ENCODE measurements around the gene SEPHS1. TPM values are rescaled to one million over a fixed set of nuclear protein-coding genes. Genes with fewer than 3 reads are reported as not detected.
"Not testable (repeated sequence)": the region's sequence is repeated elsewhere in the genome, so short reads cannot be mapped to it uniquely, and the experiment has no call there.

Gene SEPHS1
- total RNA-seq, 1 donor from 2014 or later = 42.9 TPM

GRCh38 chr10:13360587-13360986, 12.5 kb upstream of the SEPHS1 start:
- DNase-seq (ENCODE audit: low read depth) = no peak

- DNase-seq (ENCODE audit: low read depth) = no peak
Measured at GRCh38 chr10:13356392-13356791, 8.3 kb upstream of the SEPHS1 start.

- DNase-seq (ENCODE audit: low read depth) = no peak
Measured at GRCh38 chr10:13354783-13355182, 6.7 kb upstream of the SEPHS1 start.

- DNase-seq (ENCODE audit: low read depth) = no peak
Measured at GRCh38 chr10:13352519-13352918, 4.4 kb upstream of the SEPHS1 start.

GRCh38 chr10:13351340-13351915, 3.3 kb upstream of the SEPHS1 start:
- DNase-seq (ENCODE audit: low read depth) = no peak

- DNase-seq (ENCODE audit: low read depth) = peak; percentile 51
Measured at GRCh38 chr10:13349463-13350274, 1.6 kb upstream of the SEPHS1 start.

- DNase-seq (ENCODE audit: low read depth) = peak; percentile 23
Measured at GRCh38 chr10:13347500-13348156, 465 bp downstream of the SEPHS1 start.

- no peak for DNase-seq (ENCODE audit: low read depth)
Measured at GRCh38 chr10:13347043-13347499, 1.0 kb downstream of the SEPHS1 start.

- peak; percentile 19 for DNase-seq (ENCODE audit: low read depth)
Measured at GRCh38 chr10:13346283-13347042, 1.6 kb downstream of the SEPHS1 start.

- no peak for DNase-seq (ENCODE audit: low read depth)
Measured at GRCh38 chr10:13340626-13341376, 7.3 kb downstream of the SEPHS1 start.

- no peak for DNase-seq (ENCODE audit: low read depth)
Measured at GRCh38 chr10:13340068-13340467, 8.0 kb downstream of the SEPHS1 start.

GRCh38 chr10:13338390-13339110, 9.5 kb downstream of the SEPHS1 start:
- no peak for DNase-seq (ENCODE audit: low read depth)

GRCh38 chr10:13337827-13338196, 10.3 kb downstream of the SEPHS1 start:
- DNase-seq (ENCODE audit: low read depth) = no peak

- DNase-seq (ENCODE audit: low read depth) = no peak
Measured at GRCh38 chr10:13337128-13337826, 10.8 kb downstream of the SEPHS1 start.

GRCh38 chr10:13335881-13336280, 12.2 kb downstream of the SEPHS1 start:
- DNase-seq (ENCODE audit: low read depth) = no peak

- DNase-seq (ENCODE audit: low read depth) = no peak
Measured at GRCh38 chr10:13334556-13334955, 13.5 kb downstream of the SEPHS1 start.

GRCh38 chr10:13331646-13332045, 16.4 kb downstream of the SEPHS1 start:
- peak; percentile 43 for DNase-seq (ENCODE audit: low read depth)

GRCh38 chr10:13330980-13331379, 17.1 kb downstream of the SEPHS1 start:
- not testable (repeated sequence) for DNase-seq (ENCODE audit: low read depth)

GRCh38 chr10:13329565-13329964, 18.5 kb downstream of the SEPHS1 start:
- DNase-seq (ENCODE audit: low read depth) = no peak

GRCh38 chr10:13328613-13329012, 19.5 kb downstream of the SEPHS1 start:
- DNase-seq (ENCODE audit: low read depth) = no peak

Measured in renal cortical epithelial cell (primary cell).